Stimulated activated CD4-positive, alpha-beta T cell treated with anti-CD3 and anti-CD28 coated beads, Interleukin-4, amount 100 ng/mL, for 48 hours (primary cell): ENCODE measurements around the gene NDUFS5.
"Not testable (repeated sequence)": the region's sequence is repeated elsewhere in the genome, so short reads cannot be mapped to it uniquely, and the experiment has no call there.

Experiments
- DNase-seq, 2 donors: peaks; one replicate each; pipeline ENCODE4 v3.0.0-alpha.2; 2020; ENCODE audit warnings: low read depth in 2 of 2

The NDUFS5 gene

GRCh38 chr1:39016604-39017171 lies 9.5 kb upstream of the NDUFS5 start:
- no peak for DNase-seq

DNA sequence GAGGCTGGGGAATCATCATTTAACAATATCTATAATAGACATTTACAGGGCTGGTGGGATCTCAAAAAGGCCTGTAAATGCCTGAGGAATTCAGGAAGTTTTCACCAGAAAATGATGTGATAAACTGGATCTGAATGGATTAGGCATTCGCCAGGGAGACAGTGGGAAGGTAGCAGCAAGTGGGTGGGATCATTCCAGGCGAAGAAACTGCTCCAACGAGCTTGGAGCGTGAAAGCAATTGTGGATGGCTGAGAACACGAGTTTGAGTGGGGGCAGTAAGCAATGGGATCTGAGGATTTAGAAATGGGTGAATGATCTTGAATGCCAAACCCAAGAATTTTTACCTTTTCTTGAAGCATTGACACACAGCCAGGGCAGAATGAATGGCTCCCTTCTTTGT lies 8.9 kb upstream of the NDUFS5 start:
- no peak for DNase-seq

GRCh38 chr1:39020494-39020893 lies 5.7 kb upstream of the NDUFS5 start:
- not testable (repeated sequence) for DNase-seq

DNA sequence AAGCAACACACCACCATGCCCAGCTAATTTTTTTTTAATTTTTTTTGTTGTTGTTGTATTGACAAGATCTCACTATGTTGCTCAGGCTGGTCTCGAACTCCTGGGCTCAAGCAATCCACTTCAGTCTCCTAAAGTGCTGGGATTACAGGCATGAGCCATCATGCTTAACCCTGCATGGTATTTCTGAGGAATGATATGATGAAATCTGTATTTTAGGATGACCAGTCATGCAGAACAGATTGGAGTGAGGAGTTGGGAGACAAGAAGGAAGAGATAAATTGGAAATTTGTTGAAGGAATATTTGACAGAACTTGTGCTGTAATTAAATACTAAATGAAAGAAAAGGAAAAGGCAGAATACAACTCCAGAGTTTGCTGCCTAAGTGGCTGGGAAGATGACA lies 4.7 kb upstream of the NDUFS5 start:
- DNase-seq = no peak

GRCh38 chr1:39023140-39023539 lies 3.0 kb upstream of the NDUFS5 start:
- no peak for DNase-seq

GRCh38 chr1:39026866-39027507 lies 837 bp downstream of the NDUFS5 start:
- DNase-seq = no peak

DNA sequence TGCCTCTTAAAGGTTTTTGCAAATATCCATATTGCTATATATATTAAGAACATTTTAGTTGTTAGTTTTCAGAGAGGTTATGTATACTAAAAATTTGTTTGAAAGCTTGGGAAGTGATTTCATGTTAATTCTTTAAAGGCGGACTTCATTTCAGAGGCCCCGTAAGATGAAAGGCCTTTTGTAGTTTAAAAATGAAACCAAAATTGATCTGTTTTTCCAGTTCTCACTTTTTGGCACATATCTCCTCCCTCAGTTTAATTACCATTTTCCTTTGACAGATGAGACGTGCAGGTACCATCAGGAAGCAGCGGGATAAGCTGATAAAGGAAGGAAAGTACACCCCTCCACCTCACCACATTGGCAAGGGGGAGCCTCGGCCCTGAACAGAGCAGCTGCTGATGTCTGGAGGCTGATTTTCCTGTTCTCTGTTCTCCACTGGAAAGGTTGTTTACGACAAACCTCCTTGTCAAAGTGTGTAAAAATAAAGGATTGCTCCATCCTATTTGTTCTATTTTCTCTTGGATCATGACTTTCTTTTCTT lies 8.0 kb downstream of the NDUFS5 start:
- no peak for DNase-seq

DNA sequence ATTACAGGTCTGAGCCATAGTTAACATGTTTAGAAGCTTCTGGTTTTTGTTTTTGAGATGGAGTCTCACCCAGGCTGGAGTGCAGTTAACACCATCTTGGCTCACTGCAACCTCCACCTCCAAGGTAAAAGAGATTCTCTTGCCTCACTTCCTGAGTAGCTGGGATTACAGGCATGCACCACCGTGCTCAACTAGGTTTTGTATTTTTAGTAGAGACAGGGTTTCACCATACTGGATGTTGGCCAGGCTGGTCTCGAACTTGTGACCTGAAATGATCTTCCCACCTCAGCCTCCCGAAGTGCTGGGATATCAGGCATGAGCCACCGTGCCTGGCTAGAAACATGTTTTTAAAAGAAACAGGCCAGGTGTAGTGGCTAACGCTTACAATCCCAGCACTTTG lies 10.5 kb downstream of the NDUFS5 start:
- DNase-seq = no peak

DNA sequence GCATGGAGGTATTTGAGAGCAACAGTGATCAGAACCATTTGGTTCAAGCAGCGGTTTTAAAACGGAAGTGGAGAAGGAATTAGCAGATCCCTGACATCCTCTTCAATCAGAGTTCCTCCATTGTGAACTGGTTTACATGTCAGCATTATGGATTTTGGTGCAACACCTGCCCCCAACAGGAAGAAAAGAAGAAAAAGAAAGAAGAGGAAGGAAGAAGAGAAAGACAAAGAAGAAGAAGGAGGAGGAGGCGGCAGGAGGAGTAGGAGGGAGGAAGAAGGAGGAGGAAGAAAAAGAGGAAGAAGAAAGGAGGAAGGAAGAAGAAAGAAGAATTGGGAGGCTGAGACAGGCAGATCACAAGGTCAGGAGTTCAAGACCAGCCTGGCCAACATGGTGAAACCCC lies 17.4 kb downstream of the NDUFS5 start:
- no peak for DNase-seq

- no peak for DNase-seq
Observed at GRCh38 chr1:39044762-39045161, 18.6 kb downstream of the NDUFS5 start.

DNA sequence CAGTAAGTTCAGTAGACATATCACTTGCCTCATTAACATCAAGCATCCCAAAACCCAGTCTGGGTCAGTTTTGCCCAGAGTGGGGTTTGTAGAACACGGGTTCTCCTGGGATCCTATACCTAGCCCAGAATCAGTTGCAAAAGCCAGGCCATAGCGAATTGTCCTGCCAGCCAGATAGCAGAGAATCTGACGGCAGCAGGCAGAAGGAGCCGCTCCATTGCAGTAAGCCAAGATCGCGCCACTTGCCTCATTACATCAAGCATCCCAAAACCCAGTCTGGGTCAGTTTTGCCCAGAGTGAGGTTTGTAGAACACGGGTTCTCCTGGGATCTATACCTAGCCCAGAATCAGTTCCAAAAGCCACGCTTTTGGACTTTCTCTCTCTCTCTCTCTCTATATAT lies 19.1 kb downstream of the NDUFS5 start:
- DNase-seq = no peak

GRCh38 chr1:39046613-39047210 lies 20.6 kb downstream of the NDUFS5 start:
- DNase-seq = no peak

- no peak for DNase-seq
Observed at GRCh38 chr1:39047374-39048229, 21.5 kb downstream of the NDUFS5 start.

DNA sequence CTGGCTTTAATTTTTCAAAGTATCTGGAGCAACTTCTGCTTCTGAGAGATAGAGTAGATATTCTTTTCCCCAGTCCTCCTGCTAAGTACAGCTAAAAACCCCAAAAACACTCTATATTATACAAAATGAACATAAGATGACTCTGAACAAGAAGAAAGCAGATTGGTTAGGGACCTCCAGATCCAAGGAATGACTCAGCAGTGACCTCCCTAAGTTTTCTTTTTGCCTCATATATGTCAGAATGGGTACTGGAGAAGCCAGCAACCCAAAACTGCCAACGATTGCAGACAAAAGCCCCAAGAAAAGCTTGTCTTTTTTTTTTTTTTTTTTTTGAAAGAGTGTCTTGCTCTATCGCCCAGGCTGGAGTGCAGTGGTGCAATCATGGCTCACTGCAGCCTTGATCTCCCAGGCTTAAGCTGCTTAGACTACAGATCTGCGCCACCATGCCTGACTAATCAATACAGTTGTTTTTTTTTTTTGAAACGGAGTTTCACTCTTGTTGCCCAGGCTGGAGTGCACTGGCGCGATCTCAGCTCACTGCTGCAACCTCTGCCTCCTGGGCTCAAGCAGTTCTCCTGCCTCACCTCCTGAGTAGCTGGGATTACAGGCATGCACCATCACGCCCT lies 22.7 kb downstream of the NDUFS5 start:
- no peak for DNase-seq

- DNase-seq = no peak
Observed at GRCh38 chr1:39050001-39050400, 23.9 kb downstream of the NDUFS5 start.

GRCh38 chr1:39051193-39051850 lies 25.2 kb downstream of the NDUFS5 start:
- DNase-seq = not testable (repeated sequence)

DNA sequence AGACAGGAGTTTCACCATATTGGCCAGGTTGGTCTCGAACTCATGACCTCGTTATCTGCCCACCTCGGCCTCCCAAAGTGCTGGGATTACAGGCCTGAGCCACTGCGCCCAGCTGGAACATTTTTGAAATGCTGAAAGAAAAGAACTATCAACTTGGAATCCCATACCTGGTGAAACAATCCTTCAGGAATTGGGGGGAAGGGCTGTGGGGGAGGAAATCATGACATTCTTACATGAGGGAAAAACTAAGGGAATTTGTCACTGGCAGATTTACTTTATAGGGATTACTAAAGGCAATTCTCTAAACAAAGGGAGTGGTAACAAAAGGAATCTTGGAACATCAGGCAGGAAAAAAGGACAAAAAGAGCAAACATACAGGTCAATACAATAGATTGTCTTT lies 25.8 kb downstream of the NDUFS5 start:
- no peak for DNase-seq

GRCh38 chr1:39055213-39055710 lies 29.1 kb downstream of the NDUFS5 start:
- DNase-seq = not testable (repeated sequence)

DNA sequence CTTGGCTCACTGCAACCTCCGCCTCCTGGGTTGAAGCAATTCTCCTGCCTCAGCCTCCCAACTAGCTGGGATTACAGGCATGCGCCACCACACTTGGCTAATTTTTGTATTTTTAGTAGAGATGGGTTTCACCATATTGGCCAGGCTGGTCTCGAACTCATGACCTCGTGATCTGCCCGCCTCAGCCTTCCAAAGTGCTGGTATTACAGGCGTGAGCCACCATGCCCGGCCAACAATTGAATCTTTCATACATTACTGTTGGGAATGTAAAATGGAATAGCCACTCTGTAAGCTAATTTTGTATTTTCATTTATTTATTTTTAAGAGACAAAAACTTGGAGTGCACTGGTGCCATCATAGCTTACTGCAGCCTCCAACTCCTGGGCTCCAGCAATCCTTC lies 35.4 kb downstream of the NDUFS5 start:
- DNase-seq = not testable (repeated sequence)

GRCh38 chr1:39061951-39062350 lies 35.8 kb downstream of the NDUFS5 start:
- DNase-seq = no peak

- DNase-seq = no peak
Observed at GRCh38 chr1:39063191-39063590, 37.0 kb downstream of the NDUFS5 start.
